Smooth muscle cell (in vitro differentiated cells): ENCODE data around the gene FOXN3. TPM values are rescaled to one million over a fixed set of nuclear protein-coding genes. Genes with fewer than 3 reads are reported as not detected.

Experiments used
- DNase-seq: peaks from one replicate; lab custom pipeline; 2025; ENCODE audit not compliant: unreplicated experiment; lab: John Stamatoyannopoulos, UW
- H2AFZ ChIP-seq: fragments of 200-600 bp; sonication (generic); 2 replicates; pipeline ENCODE4 v1.6.0; 2016; ENCODE audit warnings: antibody characterized with exemption, low read depth, mild to moderate bottlenecking
- H3F3A ChIP-seq: fragments of 200-600 bp; sonication (generic); 2 replicates; pipeline ENCODE4 v1.6.0; 2017; ENCODE audit warnings: antibody characterized with exemption, low read depth
- H3K27ac ChIP-seq: fragments of 200-600 bp; sonication (generic); 2 replicates; pipeline ENCODE4 v1.5.1; 2016; ENCODE audit warnings: low read depth, mild to moderate bottlenecking
- H3K27me3 ChIP-seq: fragments of 200-600 bp; sonication (generic); 2 replicates; pipeline ENCODE4 v1.6.1; 2016; ENCODE audit warnings: low read depth, mild to moderate bottlenecking
- H3K36me3 ChIP-seq: fragments of 200-600 bp; sonication (generic); 2 replicates; pipeline ENCODE4 v1.5.1; 2016; ENCODE audit warnings: low read depth
- H3K4me1 ChIP-seq: fragments of 200-600 bp; sonication (generic); 2 replicates; pipeline ENCODE4 v1.5.1; 2016; ENCODE audit warnings: low read depth
- H3K4me2 ChIP-seq: fragments of 200-600 bp; sonication (generic); 2 replicates; pipeline ENCODE4 v1.6.0; 2016; ENCODE audit warnings: mild to moderate bottlenecking
- H3K4me3 ChIP-seq: fragments of 200-600 bp; sonication (generic); 2 replicates; pipeline ENCODE4 v1.5.1; 2016; ENCODE audit warnings: mild to moderate bottlenecking
- H3K79me2 ChIP-seq: fragments of 200-600 bp; sonication (generic); 2 replicates; pipeline ENCODE4 v1.6.0; 2016; ENCODE audit warnings: low read depth, mild to moderate bottlenecking
- H3K9ac ChIP-seq: fragments of 200-600 bp; sonication (generic); 2 replicates; pipeline ENCODE4 v1.6.0; 2016; ENCODE audit warnings: low read depth
- H3K9me3 ChIP-seq: fragments of 200-600 bp; sonication (generic); replicated peaks from 2 replicates; pipeline ENCODE4 v1.5.1; 2016; ENCODE audit warnings: low read depth
- H4K20me1 ChIP-seq: fragments of 200-600 bp; sonication (generic); 2 replicates; pipeline ENCODE4 v1.6.0; 2016; ENCODE audit warnings: low read depth
- CTCF ChIP-seq: fragments of 200-600 bp; sonication (generic); IDR thresholded peaks from 2 replicates; pipeline ENCODE4 v1.5.1; 2017; ENCODE audit warnings: borderline replicate concordance, mild to moderate bottlenecking, antibody characterized with exemption; ENCODE audit not compliant: insufficient read depth, poor library complexity, severe bottlenecking
- WGBS: methylation state at CpG from one replicate; pipeline ENCODE4 v1.1.7; 2016; ENCODE audit warnings: low lambda C conversion rate; 5-methylcytosine and 5-hydroxymethylcytosine counted together
- polyA plus RNA-seq: library from polyadenylated mRNA; unstranded; fragments of >200 nt; fragmentation: Nextera tagmentation; extraction: Ambion mirVana; gene quantifications from 2 replicates; pipeline ENCODE4 v1.2.1, GENCODE V29; 2016
- total RNA-seq: library from RNA; depleted of rRNA; stranded (reverse); fragments of >200 nt; gene quantifications from 2 replicates; pipeline ENCODE4 v1.2.3, GENCODE V29; 2014

Gene FOXN3
- total and polyA plus RNA-seq, 2 experiments from 2014 or later = 24.5 to 31.5 TPM

- H3K4me3 ChIP-seq = no peak overlapping the region
- H3K27me3 ChIP-seq = no peaks in the 10 kb centered on the region
- H3K27ac ChIP-seq = no peak overlapping the region
- peaks cover 33% of the 10 kb centered on the region for H4K20me1 ChIP-seq
- H3K4me2 ChIP-seq = no peak overlapping the region
- H3K9ac ChIP-seq = no peak overlapping the region
- no peak for TF ChIP-seq CTCF
- H3K36me3 ChIP-seq = no peaks in the 10 kb centered on the region
- H3K9me3 ChIP-seq = no peaks in the 10 kb centered on the region
- no peaks in the 10 kb centered on the region for H3K79me2 ChIP-seq
- H3K4me1 ChIP-seq = peaks cover 6% of the 10 kb centered on the region
- 91% methylated on average over 6 of the region's 6 CpGs for WGBS
- no peaks in the 10 kb centered on the region for H3F3A ChIP-seq
- no peak overlapping the region for H2AFZ ChIP-seq
- DNase-seq = no peak
Observed at GRCh38 chr14:89243741-89244140, 173.3 kb downstream of the FOXN3 start.

- Histone ChIP-seq H3K36me3 (no peaks in the 10 kb centered on the region), H3K27me3 (no peaks in the 10 kb centered on the region), H3K27ac (no peak overlapping the region), H3K9ac (no peak overlapping the region), H3K4me1 (peaks cover 6% of the 10 kb centered on the region), H3K79me2 (no peaks in the 10 kb centered on the region), H3K9me3 (no peaks in the 10 kb centered on the region), H4K20me1 (peaks cover 28% of the 10 kb centered on the region), H2AFZ (no peak overlapping the region), H3K4me2 (no peak overlapping the region), H3K4me3 (no peak overlapping the region), H3F3A (no peaks in the 10 kb centered on the region)
- DNase-seq = no peak
- TF ChIP-seq CTCF = no peak
- WGBS = 90% methylated on average over 4 of the region's 4 CpGs
Observed at GRCh38 chr14:89243286-89243685, 173.7 kb downstream of the FOXN3 start.

DNA sequence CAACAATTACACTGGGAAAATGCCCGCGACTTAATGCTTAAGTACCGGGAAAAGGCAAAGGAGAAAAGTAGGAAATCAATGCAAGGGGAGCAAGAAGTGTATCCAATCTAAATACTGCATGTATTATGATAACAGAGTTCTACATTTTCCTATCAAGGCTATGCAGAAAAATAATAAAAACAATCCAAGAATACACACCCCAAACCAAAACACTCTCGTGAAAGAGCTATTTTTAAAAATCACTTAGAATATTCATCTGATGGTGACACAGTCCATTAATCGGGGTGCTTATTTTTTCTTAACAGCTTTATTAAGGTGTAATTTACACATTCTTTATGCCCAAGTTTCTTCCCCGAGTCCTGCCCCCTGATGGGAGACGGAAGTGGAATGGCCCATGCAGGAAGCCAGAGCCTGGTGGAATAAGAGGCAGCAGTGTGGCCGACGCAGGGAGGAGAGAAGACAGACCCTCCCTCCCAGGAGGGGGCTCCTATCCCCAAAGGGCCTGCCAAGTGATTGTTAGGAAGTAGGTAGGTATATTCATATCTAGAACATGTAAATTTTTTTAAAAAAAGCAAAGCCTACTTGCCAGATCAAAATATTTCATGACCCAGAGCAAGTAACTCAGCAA, 174.3 kb downstream of the FOXN3 start:
- no peaks in the 10 kb centered on the region for H3K27me3 ChIP-seq
- peaks cover 27% of the 10 kb centered on the region for H4K20me1 ChIP-seq
- H3K4me1 ChIP-seq = peaks cover 6% of the 10 kb centered on the region
- WGBS = 83% methylated on average over 9 of the region's 9 CpGs
- H3K9me3 ChIP-seq = no peaks in the 10 kb centered on the region
- no peaks in the 10 kb centered on the region for H3K36me3 ChIP-seq
- no peak for DNase-seq
- TF ChIP-seq CTCF = no peak
- H3K79me2 ChIP-seq = no peaks in the 10 kb centered on the region
- no peaks in the 10 kb centered on the region for H3F3A ChIP-seq
- H3K9ac ChIP-seq = no peak overlapping the region
- H3K4me2 ChIP-seq = no peak overlapping the region
- no peak overlapping the region for H2AFZ ChIP-seq
- no peak overlapping the region for H3K4me3 ChIP-seq
- no peak overlapping the region for H3K27ac ChIP-seq

DNA sequence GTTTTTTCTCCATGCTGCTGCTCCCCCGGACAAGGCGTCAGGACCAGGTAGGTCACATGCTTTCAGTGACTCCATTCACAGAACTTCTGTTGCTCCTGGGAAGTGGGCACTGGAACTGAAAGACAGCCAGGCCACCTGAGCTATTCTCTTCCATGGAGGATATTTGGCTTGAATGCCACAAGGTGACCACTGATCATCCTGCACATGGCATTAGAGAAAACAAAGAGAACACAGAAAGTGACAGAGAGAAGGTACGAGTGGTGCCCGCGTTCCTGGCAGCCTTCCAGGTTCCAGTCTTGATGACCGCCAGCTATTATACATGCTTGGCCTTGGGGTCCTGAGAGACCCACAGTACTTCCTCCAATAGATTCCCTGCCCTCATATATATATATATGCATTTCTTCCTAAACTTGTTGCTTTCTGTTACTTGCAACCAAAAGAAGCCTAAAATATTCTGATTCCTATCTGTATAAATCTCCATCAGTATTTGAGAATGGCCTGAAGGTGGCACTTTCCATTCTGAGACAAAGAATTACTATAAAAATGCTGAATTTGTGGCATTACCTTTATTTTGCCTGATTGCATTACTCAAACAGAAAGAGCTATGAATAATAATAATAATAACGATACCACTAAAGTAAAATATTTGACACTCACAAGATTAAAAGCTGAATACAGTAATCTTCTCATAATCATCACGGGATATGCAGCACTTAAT, 174.9 kb downstream of the FOXN3 start:
- H3K4me2 ChIP-seq = no peak overlapping the region
- peaks cover 6% of the 10 kb centered on the region for H3K4me1 ChIP-seq
- no peak for DNase-seq
- H3K27me3 ChIP-seq = no peaks in the 10 kb centered on the region
- H3F3A ChIP-seq = no peaks in the 10 kb centered on the region
- H3K9me3 ChIP-seq = no peaks in the 10 kb centered on the region
- no peak for TF ChIP-seq CTCF
- peaks cover 27% of the 10 kb centered on the region for H4K20me1 ChIP-seq
- H2AFZ ChIP-seq = no peak overlapping the region
- H3K36me3 ChIP-seq = no peaks in the 10 kb centered on the region
- H3K79me2 ChIP-seq = no peaks in the 10 kb centered on the region
- no peak overlapping the region for H3K9ac ChIP-seq
- no peak overlapping the region for H3K27ac ChIP-seq
- H3K4me3 ChIP-seq = no peak overlapping the region
- WGBS = 91% methylated on average over 8 of the region's 8 CpGs
